ENCODE data around the gene PLD1. TPM values are rescaled to one million over a fixed set of nuclear protein-coding genes. Genes with fewer than 3 reads are reported as not detected.

The PLD1 gene
- total RNA-seq, 1 donor from 2014 or later = 0.21 TPM

DNA sequence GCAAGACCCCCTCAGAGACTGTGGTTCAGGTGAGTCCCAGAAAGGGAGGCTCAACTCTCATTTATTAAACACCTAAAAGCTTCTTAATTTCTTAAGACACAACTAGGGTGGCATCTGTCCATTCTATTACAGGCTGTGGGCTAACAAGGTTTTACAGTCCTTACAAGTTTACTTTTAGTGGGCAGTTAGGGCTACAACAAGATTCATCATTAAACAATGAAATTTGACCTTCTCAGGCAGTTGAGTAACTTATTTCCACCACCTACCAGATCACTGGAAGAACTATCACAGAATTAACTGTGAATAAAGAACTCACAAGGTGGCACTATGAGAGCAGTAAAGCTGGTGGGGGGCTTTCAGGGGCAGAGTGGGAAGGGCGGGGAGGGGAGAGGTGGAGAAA is 132.6 kb downstream of the PLD1 start:
- no peak overlapping the region for H2AFZ ChIP-seq (replicated peaks)
- Mint-ChIP-seq H3K27me3 (ENCODE audit: insufficient read depth, low read depth) (peaks cover 2% of the 10 kb centered on the region), H3K27ac (no peak overlapping the region), H3K4me3 (no peak overlapping the region), H3K9me3 (no peaks in the 10 kb centered on the region), H3K4me1 (no peaks in the 10 kb centered on the region), H3K36me3 (no peaks in the 10 kb centered on the region)
- H3K27me3 ChIP-seq = no peaks in the 10 kb centered on the region
- no peak overlapping the region for H3K27ac ChIP-seq
- no peaks in the 10 kb centered on the region for H3F3A ChIP-seq (ENCODE audit: low read depth)
- no peaks in the 10 kb centered on the region for H3K79me2 ChIP-seq (ENCODE audit: low read depth)
- TF ChIP-seq EZH2phosphoT487 (IDR thresholded peaks at IDR 0.05) (no peak), EZH2 (IDR thresholded peaks at IDR 0.05) (no peak)
- TF ChIP-seq, protein P1, sequence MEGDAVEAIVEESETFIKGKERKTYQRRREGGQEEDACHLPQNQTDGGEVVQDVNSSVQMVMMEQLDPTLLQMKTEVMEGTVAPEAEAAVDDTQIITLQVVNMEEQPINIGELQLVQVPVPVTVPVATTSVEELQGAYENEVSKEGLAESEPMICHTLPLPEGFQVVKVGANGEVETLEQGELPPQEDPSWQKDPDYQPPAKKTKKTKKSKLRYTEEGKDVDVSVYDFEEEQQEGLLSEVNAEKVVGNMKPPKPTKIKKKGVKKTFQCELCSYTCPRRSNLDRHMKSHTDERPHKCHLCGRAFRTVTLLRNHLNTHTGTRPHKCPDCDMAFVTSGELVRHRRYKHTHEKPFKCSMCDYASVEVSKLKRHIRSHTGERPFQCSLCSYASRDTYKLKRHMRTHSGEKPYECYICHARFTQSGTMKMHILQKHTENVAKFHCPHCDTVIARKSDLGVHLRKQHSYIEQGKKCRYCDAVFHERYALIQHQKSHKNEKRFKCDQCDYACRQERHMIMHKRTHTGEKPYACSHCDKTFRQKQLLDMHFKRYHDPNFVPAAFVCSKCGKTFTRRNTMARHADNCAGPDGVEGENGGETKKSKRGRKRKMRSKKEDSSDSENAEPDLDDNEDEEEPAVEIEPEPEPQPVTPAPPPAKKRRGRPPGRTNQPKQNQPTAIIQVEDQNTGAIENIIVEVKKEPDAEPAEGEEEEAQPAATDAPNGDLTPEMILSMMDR (IDR thresholded peaks at IDR 0.05) = no peak
- H3K4me3 ChIP-seq = no peak overlapping the region
- H3K4me2 ChIP-seq = no peak overlapping the region
- H3K9me3 ChIP-seq (ENCODE audit: low read depth) = no peaks in the 10 kb centered on the region
- no peaks in the 10 kb centered on the region for H3K36me3 ChIP-seq
- no peaks in the 10 kb centered on the region for H4K20me1 ChIP-seq (ENCODE audit: low read depth)
- H3K4me1 ChIP-seq = no peaks in the 10 kb centered on the region
- H3K9ac ChIP-seq = no peak overlapping the region
- peak; percentile 6 for DNase-seq (ENCODE audit: low spot score)

DNA sequence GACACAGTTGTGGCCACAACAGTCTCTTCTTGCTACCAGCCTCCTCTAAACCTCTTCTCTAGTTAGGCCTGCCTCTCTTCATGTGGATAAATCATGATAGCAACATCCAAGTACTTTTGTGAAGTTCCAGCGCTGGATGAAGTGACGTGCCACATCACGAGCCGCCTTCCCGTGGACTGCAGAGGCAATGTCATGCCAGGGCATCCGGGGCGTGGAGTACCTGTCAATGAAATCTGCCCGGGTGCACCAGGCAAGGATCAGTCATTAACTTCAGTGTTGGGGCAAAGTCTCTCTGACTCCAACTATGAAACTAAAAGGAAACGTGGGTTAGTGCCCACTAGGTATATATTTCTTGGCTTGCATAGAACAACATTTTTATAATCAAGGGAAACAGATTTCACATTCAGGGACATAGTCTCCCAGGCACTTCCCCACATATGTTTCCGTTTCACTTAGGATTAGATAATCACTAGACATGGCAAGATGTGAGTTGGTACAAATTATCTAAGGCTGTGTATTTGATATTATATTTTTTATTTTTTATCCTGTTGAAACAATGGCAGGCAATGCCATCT is 133.6 kb downstream of the PLD1 start:
- Histone ChIP-seq H3K9me3 (ENCODE audit: low read depth) (no peaks in the 10 kb centered on the region), H3K27ac (no peak overlapping the region), H3K4me2 (no peak overlapping the region), H4K20me1 (ENCODE audit: low read depth) (no peaks in the 10 kb centered on the region), H2AFZ (replicated peaks) (no peak overlapping the region), H3K36me3 (no peaks in the 10 kb centered on the region), H3K79me2 (ENCODE audit: low read depth) (no peaks in the 10 kb centered on the region), H3K4me1 (no peaks in the 10 kb centered on the region), H3K9ac (no peak overlapping the region), H3K4me3 (no peak overlapping the region), H3K27me3 (no peaks in the 10 kb centered on the region), H3F3A (ENCODE audit: low read depth) (no peaks in the 10 kb centered on the region)
- Mint-ChIP-seq H3K27me3 (ENCODE audit: insufficient read depth, low read depth) (peaks cover 2% of the 10 kb centered on the region), H3K4me1 (no peaks in the 10 kb centered on the region), H3K9me3 (no peaks in the 10 kb centered on the region), H3K36me3 (no peaks in the 10 kb centered on the region), H3K27ac (no peak overlapping the region), H3K4me3 (no peak overlapping the region)
- TF ChIP-seq EZH2phosphoT487 (IDR thresholded peaks at IDR 0.05) (no peak), EZH2 (IDR thresholded peaks at IDR 0.05) (no peak)
- TF ChIP-seq, protein P1 (IDR thresholded peaks at IDR 0.05) = no peak
- no peak for DNase-seq (ENCODE audit: low spot score)

DNA sequence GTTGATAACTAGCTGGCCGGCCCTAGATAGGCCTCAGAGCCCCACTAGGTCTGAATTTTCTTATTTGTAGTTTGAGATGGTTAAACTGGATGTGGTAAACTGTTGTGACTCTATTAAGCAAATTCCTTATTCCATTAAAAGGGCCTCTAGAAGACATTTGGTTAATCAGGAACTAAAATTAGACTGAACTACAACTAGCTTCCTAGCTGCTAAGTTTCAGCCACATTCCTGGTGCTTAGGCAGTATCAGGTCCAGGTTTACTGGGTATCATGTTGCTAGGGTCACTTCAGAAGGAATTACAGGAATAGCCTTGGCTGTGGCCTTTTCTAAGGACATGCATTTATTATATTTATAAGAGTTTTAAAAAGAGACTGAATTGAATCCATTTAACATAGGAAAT is 136.3 kb downstream of the PLD1 start:
- Histone ChIP-seq H3K79me2 (ENCODE audit: low read depth) (no peaks in the 10 kb centered on the region), H3K27ac (no peak overlapping the region), H3K4me3 (no peak overlapping the region), H4K20me1 (ENCODE audit: low read depth) (no peaks in the 10 kb centered on the region), H3K4me1 (no peaks in the 10 kb centered on the region), H3K27me3 (no peaks in the 10 kb centered on the region), H3K4me2 (no peak overlapping the region), H3K36me3 (no peaks in the 10 kb centered on the region), H2AFZ (replicated peaks) (no peak overlapping the region), H3F3A (ENCODE audit: low read depth) (no peaks in the 10 kb centered on the region), H3K9me3 (ENCODE audit: low read depth) (no peaks in the 10 kb centered on the region), H3K9ac (no peak overlapping the region)
- no peaks in the 10 kb centered on the region for H3K4me1 Mint-ChIP-seq
- no peaks in the 10 kb centered on the region for H3K36me3 Mint-ChIP-seq
- peaks cover 2% of the 10 kb centered on the region for H3K27me3 Mint-ChIP-seq (ENCODE audit: insufficient read depth, low read depth)
- no peak overlapping the region for H3K27ac Mint-ChIP-seq
- no peak for DNase-seq (ENCODE audit: low spot score)
- no peaks in the 10 kb centered on the region for H3K9me3 Mint-ChIP-seq
- no peak for TF ChIP-seq EZH2phosphoT487 (IDR thresholded peaks at IDR 0.05)
- no peak for TF ChIP-seq EZH2 (IDR thresholded peaks at IDR 0.05)
- TF ChIP-seq, protein P1 (IDR thresholded peaks at IDR 0.05) = no peak
- no peak overlapping the region for H3K4me3 Mint-ChIP-seq
